IPS DF 4.7 (cell line): Measurements from ENCODE around the gene PKDREJ.

ENCODE experiments used
- DNase-seq: peaks from one replicate; pipeline ENCODE4 v3.0.0-alpha.2; 2013; ENCODE audit warnings: low spot score; ENCODE audit errors: extremely low read depth

PKDREJ gene

GRCh38 chr22:46237453-46238124, 25.6 kb downstream of the PKDREJ start:
- DNase-seq = no peak

- no peak for DNase-seq
These were observed 28.2 kb downstream of the PKDREJ start for GRCh38 chr22:46234969-46235368.

- DNase-seq = no peak
These were observed 29.9 kb downstream of the PKDREJ start for GRCh38 chr22:46233231-46233630.

GRCh38 chr22:46230262-46230901, 32.8 kb downstream of the PKDREJ start:
- DNase-seq = no peak

GRCh38 chr22:46229701-46230100, 33.4 kb downstream of the PKDREJ start:
- DNase-seq = no peak

- no peak for DNase-seq
These were observed 36.6 kb downstream of the PKDREJ start for GRCh38 chr22:46226577-46226976.

GRCh38 chr22:46225631-46226030, 37.5 kb downstream of the PKDREJ start:
- DNase-seq = no peak

- DNase-seq = no peak
These were observed 38.2 kb downstream of the PKDREJ start for GRCh38 chr22:46224898-46225290.

- DNase-seq = no peak
These were observed 38.9 kb downstream of the PKDREJ start for GRCh38 chr22:46224044-46224897.

GRCh38 chr22:46220921-46221320, 42.2 kb downstream of the PKDREJ start:
- DNase-seq = no peak

- DNase-seq = no peak
These were observed 43.5 kb downstream of the PKDREJ start for GRCh38 chr22:46219636-46220035.

- no peak for DNase-seq
These were observed 48.5 kb downstream of the PKDREJ start for GRCh38 chr22:46214616-46215015.

- DNase-seq = no peak
These were observed 49.0 kb downstream of the PKDREJ start for GRCh38 chr22:46214149-46214548.

GRCh38 chr22:46213052-46213451, 50.1 kb downstream of the PKDREJ start:
- no peak for DNase-seq

GRCh38 chr22:46212195-46212594, 50.9 kb downstream of the PKDREJ start:
- no peak for DNase-seq

GRCh38 chr22:46209262-46209661, 53.9 kb downstream of the PKDREJ start:
- no peak for DNase-seq
